GM19372 (cell line): ENCODE data around the gene TYMS.

ENCODE experiments used
- ATAC-seq: cut with Tn5 transposase; IDR thresholded peaks from one replicate; pipeline ENCODE4 v1.9.1; 2021; ENCODE audit warnings: mild to moderate bottlenecking, low read depth, moderate library complexity; ENCODE audit not compliant: unreplicated experiment

The TYMS gene

GRCh38 chr18:657311-658000, at the start of gene TYMS:
Gene TYMS, plus strand, starts transcription at chr18:657653. Its CDS starts 90 bp downstream, at chr18:657743.
- peak; percentile 43 for ATAC-seq

GRCh38 chr18:607930-608329, 49.5 kb upstream of the TYMS start:
- ATAC-seq = no peak

DNA sequence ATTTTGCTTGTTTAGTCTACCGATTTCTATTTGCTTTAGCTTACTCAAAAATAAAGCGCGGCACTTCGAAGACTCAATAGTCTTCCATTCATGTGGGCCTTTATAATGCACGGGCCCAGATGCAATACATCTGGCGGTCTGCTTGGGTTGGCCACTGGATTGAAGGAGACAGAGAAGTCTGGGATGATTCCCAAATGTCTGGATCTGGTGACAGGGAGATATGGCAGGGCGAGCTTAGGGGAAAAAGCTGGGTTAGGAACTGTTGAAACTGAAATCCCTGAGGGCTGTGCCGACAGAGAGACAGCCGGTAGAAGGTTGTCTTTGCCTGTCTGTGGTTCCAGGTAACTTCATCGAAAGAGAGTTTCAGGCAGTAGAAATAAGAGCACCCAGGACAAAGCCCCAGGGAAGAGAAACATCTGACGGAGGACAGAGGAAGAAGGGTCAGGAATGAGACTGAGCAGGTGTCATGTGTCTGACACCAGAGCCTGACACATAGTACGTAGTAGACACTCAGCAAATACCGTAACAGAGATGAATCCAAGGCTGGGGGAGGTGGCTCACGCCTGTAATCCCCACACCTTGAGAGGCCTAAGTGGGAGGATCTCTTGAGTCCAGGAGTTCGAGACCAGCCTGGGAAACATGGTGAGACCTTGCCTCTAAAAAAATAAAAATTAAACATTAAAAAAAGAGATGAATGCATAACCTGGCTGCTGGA, 47.1 kb upstream of the TYMS start:
- ATAC-seq = no peak

DNA sequence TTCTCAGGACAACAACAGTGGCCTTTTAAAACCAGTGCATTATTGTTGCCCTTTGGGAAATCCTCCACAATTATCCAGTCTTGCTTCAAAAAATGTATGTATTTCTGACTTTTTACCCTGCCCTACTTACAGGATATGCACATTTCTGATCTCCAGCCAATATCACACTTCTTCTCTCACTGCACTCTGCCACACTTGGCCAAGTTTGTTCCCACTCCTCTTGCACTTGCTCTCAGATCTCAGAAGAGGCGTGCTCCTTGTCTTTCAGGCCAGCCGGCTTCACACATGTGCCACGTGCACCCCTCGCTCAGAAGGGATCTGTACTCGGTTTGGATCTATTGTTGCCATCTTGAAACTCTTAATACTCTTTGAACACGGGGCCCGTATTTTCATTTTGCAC, 45.3 kb upstream of the TYMS start:
- ATAC-seq = no peak

GRCh38 chr18:614193-614592, 43.3 kb upstream of the TYMS start:
- ATAC-seq = no peak

DNA sequence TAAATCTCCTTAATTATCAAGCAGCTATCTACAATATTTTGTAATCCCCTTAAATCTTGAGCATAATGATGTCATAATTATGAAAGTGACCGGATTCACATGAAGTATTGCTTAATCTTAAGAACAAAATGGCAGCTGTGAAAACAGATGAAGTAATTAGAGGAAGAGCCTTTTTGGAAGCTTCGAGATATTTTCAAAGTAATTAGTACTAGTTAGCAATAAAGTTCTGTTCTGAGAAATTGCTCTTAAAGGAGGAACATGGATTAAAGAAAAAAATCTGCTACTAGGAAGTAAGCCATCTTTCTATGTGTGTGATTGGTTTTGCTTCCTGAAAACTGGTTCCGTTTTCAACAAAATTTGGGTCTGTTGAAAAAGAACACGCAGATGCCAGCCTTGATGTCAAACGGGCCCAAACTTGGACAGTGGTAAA, 42.3 kb upstream of the TYMS start:
- ATAC-seq = no peak

DNA sequence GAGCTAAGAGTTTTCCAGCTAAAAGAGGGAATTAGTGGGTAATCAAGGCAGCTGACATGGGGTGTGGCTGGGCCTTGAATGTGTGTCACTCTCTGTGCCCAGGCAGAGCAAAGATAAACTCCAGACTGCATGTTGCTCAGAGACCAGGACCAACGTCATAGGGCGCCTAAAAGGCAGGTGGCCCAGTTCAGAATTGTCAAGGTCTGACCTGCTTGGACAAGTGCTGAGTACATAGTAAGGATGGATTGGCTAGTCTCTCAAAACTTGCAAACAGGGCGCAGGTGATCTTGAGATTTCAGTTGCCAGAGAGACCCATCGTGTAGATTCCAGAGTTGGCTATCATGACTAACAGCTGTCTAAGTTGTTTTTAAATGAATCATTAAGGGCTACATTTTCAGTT, 41.7 kb upstream of the TYMS start:
- no peak for ATAC-seq

DNA sequence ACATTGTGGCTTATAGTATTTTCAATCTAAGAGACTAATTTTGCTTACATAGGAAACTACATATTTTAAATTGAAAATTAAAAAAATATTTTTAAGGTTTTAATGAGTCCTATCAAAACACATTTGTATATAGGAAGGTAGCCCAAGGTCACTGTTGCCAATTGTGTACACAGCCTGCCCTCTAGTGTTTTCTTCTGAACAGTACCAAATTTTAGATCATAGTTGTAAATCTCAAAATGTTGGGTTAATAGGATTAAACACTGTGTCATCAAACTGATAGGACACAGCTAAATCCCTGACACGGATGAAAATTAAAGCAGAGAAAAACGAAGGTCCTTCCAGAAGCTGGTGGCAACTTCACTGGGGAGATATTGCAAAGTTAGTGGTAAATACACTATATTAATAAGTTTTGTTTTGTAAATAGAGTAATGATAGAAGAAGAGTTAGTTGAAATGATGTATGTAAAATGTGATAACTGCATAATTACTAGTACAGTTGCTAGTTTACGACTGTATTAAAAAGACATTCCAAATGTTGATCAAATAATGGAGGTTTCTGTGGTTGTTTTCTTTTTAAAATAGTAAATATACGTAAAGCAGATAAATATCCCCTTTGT, 41.0 kb upstream of the TYMS start:
- no peak for ATAC-seq

GRCh38 chr18:617970-618504, 39.4 kb upstream of the TYMS start:
- ATAC-seq = no peak

- ATAC-seq = no peak
Observed at GRCh38 chr18:618618-619017, 38.8 kb upstream of the TYMS start.

DNA sequence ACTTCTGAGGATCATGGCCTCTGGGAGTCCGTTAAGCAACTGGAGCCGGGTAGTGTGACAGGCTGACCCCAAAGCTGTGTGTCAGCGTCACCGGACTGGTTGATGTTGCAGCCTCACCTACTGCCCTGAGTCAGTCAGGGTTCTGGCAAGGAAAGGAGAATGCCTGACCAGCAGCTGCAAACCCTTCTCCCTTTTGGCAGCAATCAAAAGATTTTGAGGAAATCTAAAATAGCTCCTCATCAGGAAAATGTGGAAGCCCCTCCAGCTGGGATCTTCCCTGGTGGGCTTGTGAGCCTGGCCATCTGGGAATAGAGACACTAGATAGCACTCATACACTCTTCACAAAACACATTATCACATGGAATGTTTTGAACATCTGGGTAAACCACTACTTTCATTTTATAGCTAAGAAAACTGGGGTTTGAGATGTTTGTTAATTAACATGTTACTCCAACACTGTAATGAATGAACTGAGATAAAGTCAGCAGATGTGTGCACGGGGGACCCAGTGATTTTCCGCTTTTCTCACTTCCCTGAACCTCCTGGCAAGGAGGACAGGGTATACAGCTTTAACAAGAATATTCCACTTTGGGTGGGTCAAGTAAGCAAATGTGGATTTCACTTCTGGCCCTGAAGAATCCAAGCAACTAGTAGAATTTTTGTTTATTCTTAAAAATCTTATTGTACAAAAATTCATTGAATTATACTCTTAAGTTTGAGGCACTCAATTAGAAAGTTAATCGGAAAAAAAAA, 36.0 kb upstream of the TYMS start:
- no peak for ATAC-seq

GRCh38 chr18:622289-622688, 35.2 kb upstream of the TYMS start:
- ATAC-seq = no peak

DNA sequence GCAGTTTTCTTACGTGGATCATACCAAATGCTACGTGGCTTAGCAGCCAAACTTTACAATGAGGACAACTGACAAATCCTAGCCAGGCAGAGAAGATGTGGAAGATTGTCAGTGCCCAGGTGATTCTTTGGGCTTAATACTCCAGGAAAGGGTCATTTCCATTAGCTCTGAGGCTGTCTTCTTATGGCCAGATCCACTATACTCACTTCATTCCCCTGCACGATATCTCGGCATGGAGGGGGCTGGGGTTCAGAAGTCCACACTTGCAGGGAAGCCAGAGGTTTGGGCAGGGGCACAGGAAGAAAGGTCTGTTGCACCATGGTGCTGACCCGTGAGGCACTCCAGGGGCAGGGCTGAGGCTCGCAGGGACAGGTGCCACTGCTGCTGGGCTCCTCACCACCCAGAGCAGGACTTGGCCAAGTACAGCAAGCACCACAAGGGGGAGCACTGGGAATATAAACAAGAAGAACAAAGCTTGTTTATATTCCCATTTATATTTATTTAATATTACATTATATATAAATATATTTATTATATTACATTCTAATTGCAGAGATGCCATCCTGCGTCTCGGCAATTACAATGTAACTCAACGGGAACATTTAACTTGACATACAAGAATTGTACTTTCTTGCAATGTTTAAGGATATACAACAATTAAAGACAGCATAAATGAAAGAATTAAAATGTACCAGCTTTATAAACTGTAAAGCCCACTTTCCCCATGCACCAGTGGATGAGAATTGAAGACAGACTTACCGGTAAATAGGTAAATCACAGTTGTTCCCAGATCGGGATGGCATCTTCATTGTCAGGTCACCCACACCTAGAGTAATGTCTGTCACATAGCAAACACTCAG, 33.5 kb upstream of the TYMS start:
- peak; percentile 70 for ATAC-seq

- no peak for ATAC-seq
Observed at GRCh38 chr18:627231-627630, 30.2 kb upstream of the TYMS start.

DNA sequence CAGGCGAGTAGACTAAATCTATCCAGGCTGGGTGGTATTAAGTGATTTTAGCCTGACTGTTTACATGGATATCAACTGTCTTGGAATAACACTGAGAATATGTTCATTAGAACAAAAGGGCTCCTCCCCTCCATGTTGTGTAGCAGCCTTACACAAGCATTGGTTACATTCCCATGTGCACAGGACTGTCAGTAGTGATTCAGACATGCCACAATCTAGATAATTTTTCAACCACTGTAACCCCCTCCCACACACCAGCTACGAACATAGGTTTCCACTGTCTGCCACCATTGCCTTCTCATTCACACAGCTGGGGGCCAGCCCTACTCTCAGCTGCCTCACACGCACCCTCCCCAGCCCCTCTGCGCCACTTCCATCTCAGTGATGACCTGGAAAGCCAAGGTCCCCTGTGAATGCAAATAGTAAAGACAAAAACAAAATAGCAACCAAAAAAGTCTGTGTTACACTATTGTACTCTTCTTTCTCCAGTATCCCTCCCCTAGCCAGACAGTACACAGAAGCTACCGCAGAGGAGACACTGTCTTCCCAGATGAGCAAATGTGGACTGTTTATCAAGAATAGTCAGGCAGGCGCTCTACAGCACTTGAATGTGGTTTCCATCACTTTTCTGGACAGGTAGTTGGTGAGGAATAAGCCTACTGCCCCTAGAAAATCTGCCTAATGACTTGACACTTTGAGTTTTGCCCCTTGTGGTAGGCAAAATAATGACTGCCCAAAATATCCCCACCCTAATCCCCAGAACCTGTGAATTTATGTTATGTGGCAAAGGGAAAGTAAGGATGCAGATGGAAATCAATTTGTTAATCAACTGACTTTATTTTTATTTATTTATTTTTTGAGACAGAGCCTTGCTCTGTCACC, 27.9 kb upstream of the TYMS start:
- no peak for ATAC-seq

GRCh38 chr18:631560-631959, 25.9 kb upstream of the TYMS start:
- ATAC-seq = no peak

DNA sequence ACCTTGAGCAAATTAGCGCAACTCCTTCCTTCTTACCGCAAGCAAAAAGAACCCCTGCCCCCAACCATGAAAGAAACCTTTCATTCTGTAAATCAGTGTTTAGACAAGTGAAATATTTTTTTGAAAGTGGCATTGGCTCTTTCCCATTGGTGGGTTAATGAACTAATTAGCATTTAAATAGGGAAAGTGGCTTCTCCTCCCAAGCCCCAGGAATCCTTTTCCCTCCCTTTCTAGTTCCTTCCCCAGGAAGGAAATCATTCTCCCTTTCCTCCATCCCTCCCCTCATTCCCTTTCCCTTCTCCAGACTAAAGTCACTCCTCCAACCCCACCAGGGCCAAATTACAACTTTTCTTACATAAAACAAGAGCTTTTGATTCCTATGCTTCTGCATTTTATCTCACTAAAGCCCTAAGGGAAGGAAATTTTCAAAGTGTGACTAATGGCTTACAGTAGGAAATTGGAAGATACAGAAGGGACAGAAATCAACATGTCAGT, 22.9 kb upstream of the TYMS start:
- ATAC-seq = no peak

- no peak for ATAC-seq
Observed at GRCh38 chr18:635171-635570, 22.3 kb upstream of the TYMS start.

DNA sequence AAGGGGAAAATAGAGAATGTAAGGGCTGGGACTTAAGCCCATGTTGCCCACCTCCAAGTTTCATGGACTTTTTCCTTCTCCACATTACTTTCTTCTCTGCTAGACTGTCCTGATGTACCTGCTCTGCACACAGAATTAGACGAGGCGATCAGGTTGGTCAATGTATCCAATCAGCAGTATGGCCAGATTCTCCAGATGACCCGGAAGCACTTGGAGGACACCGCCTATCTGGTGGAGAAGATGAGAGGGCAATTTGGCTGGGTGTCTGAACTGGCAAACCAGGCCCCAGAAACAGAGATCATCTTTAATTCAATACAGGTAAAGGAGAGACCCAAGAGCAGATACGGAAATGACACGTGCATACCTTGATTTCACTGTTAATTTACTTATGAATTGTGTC, 16.2 kb upstream of the TYMS start:
- ATAC-seq = no peak
